ENCODE results near the gene STRN3.

GRCh38 chr14:30893819-30894218 lies 132.4 kb downstream of the STRN3 start:
- TF ChIP-seq, protein P1, sequence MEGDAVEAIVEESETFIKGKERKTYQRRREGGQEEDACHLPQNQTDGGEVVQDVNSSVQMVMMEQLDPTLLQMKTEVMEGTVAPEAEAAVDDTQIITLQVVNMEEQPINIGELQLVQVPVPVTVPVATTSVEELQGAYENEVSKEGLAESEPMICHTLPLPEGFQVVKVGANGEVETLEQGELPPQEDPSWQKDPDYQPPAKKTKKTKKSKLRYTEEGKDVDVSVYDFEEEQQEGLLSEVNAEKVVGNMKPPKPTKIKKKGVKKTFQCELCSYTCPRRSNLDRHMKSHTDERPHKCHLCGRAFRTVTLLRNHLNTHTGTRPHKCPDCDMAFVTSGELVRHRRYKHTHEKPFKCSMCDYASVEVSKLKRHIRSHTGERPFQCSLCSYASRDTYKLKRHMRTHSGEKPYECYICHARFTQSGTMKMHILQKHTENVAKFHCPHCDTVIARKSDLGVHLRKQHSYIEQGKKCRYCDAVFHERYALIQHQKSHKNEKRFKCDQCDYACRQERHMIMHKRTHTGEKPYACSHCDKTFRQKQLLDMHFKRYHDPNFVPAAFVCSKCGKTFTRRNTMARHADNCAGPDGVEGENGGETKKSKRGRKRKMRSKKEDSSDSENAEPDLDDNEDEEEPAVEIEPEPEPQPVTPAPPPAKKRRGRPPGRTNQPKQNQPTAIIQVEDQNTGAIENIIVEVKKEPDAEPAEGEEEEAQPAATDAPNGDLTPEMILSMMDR (IDR thresholded peaks at IDR 0.05), result no peak
- no peak for TF ChIP-seq EZH2 (IDR thresholded peaks at IDR 0.05; ENCODE audit: borderline replicate concordance, insufficient read depth, low read depth, low read length, poor library complexity, severe bottlenecking)

All from B cell (primary cell).